WTC11 (cell line): ENCODE data around the gene GPX2. TPM values are rescaled to one million over a fixed set of nuclear protein-coding genes. Genes with fewer than 3 reads are reported as not detected.

Experiments used
- ATAC-seq: fragments of 200-7000 bp; cut with Tn5 transposase; 2 replicates; pipeline ENCODE4 v1.10.0; 2021; ENCODE audit warnings: mild to moderate bottlenecking, moderate library complexity
- CTCF ChIA-PET: fragments of 300-600 bp; sonication (Branson Sonifier 250); formaldehyde crosslinking; loops from one replicate; lab custom pipeline; 2021; ENCODE audit warnings: antibody characterized with exemption; lab: Charles Lee
- POLR2A ChIA-PET: fragments of 350-600 bp; sonication (Branson Sonifier 250); formaldehyde crosslinking; loops from one replicate; lab custom pipeline; 2021; ENCODE audit warnings: antibody characterized with exemption; lab: Charles Lee
- DNase-seq: peaks from one replicate; pipeline ENCODE4 v3.0.0; 2021; ENCODE audit warnings: low spot score
- H3K27ac Mint-ChIP-seq: 2 replicates; pipeline ENCODE4 v1.8.0; 2021; ENCODE audit warnings: mixed read lengths
- H3K27me3 Mint-ChIP-seq: 2 replicates; pipeline ENCODE4 v1.8.0; 2021; ENCODE audit warnings: low read depth, mild to moderate bottlenecking, moderate library complexity, mixed read lengths
- H3K36me3 Mint-ChIP-seq: 2 replicates; pipeline ENCODE4 v1.8.0; 2021; ENCODE audit warnings: mixed read lengths
- H3K4me1 Mint-ChIP-seq: 2 replicates; pipeline ENCODE4 v1.8.0; 2022; ENCODE audit warnings: mixed read lengths
- H3K4me3 Mint-ChIP-seq: 2 replicates; pipeline ENCODE4 v1.8.0; 2021; ENCODE audit warnings: mild to moderate bottlenecking, moderate library complexity, mixed read lengths
- H3K9me3 Mint-ChIP-seq: 2 replicates; pipeline ENCODE4 v1.8.0; 2021; ENCODE audit warnings: mixed read lengths
- ETV6 ChIP-seq: sonication (generic); formaldehyde crosslinking; IDR thresholded peaks from 2 replicates; pipeline ENCODE4 v1.8.1; 2022; ENCODE audit warnings: mild to moderate bottlenecking, missing genetic modification reagents
- FOXK1 ChIP-seq: sonication (generic); formaldehyde crosslinking; IDR thresholded peaks from 2 replicates; pipeline ENCODE4 v1.8.0; 2022; ENCODE audit warnings: mild to moderate bottlenecking, moderate library complexity, missing genetic modification reagents
- FOXP1 ChIP-seq: sonication (generic); formaldehyde crosslinking; IDR thresholded peaks from 2 replicates; pipeline ENCODE4 v1.8.0; 2022; ENCODE audit warnings: missing genetic modification reagents, mild to moderate bottlenecking, moderate library complexity, borderline replicate concordance
- JAZF1 ChIP-seq: fragments of 250-450 bp; sonication (Bioruptor Pico); IDR thresholded peaks from 2 replicates; pipeline ENCODE4 v1.9.0; 2021; ENCODE audit warnings: moderate library complexity, mild to moderate bottlenecking, inconsistent platforms
- MYBL2 ChIP-seq: sonication (generic); formaldehyde crosslinking; IDR thresholded peaks from 2 replicates; pipeline ENCODE4 v1.8.1; 2023; ENCODE audit warnings: mild to moderate bottlenecking, moderate library complexity, missing genetic modification reagents
- NR3C1 ChIP-seq: sonication (generic); formaldehyde crosslinking; conservative IDR thresholded peaks from 2 replicates; pipeline ENCODE4 v1.8.1; 2023; ENCODE audit warnings: low read depth, mild to moderate bottlenecking, missing genetic modification reagents
- RELA ChIP-seq: sonication (generic); formaldehyde crosslinking; IDR thresholded peaks from 2 replicates; pipeline ENCODE4 v1.8.1; 2022; ENCODE audit warnings: missing genetic modification reagents, mild to moderate bottlenecking, borderline replicate concordance
- SOX15 ChIP-seq: fragments of 250-450 bp; sonication (Bioruptor Pico); IDR thresholded peaks from 2 replicates; pipeline ENCODE4 v1.9.0; 2021; ENCODE audit warnings: mild to moderate bottlenecking
- TCF7 ChIP-seq: sonication (generic); formaldehyde crosslinking; IDR thresholded peaks from 2 replicates; pipeline ENCODE4 v1.8.0; 2022; ENCODE audit warnings: mild to moderate bottlenecking, low read depth, missing genetic modification reagents, moderate library complexity
- TEAD1 ChIP-seq: sonication (generic); formaldehyde crosslinking; IDR thresholded peaks from 2 replicates; pipeline ENCODE4 v1.8.0; 2022; ENCODE audit warnings: mild to moderate bottlenecking, missing genetic modification reagents
- ZNF263 ChIP-seq: sonication (generic); formaldehyde crosslinking; IDR thresholded peaks from 2 replicates; pipeline ENCODE4 v1.8.1; 2022; ENCODE audit warnings: low read depth, mild to moderate bottlenecking, moderate library complexity, missing genetic modification reagents
- ZNF396 ChIP-seq: fragments of 250-450 bp; sonication (Bioruptor Pico); IDR thresholded peaks from 2 replicates; pipeline ENCODE4 v1.8.0; 2021; ENCODE audit warnings: mild to moderate bottlenecking, moderate library complexity, borderline replicate concordance
- total RNA-seq: library from RNA; stranded (reverse); gene quantifications from 3 replicates; pipeline ENCODE4 v1.2.3, GENCODE V29; 2021
- TF ChIP-seq, protein P1 (sequence below): sonication (generic); formaldehyde crosslinking; IDR thresholded peaks from 2 replicates; pipeline ENCODE4 v1.8.1; 2023; ENCODE audit warnings: mild to moderate bottlenecking, missing genetic modification reagents
- TF ChIP-seq, protein P2 (sequence below): sonication (generic); formaldehyde crosslinking; IDR thresholded peaks from 2 replicates; pipeline ENCODE4 v1.8.0; 2023; ENCODE audit warnings: missing genetic modification reagents, mild to moderate bottlenecking, borderline replicate concordance
- TF ChIP-seq, protein P3 (sequence below): fragments of 250-450 bp; sonication (Bioruptor Pico); IDR thresholded peaks from 2 replicates; pipeline ENCODE4 v2.1.2; 2022; ENCODE audit warnings: mild to moderate bottlenecking, moderate library complexity
- TF ChIP-seq, protein P4 (sequence below): sonication (generic); formaldehyde crosslinking; IDR thresholded peaks from 2 replicates; pipeline ENCODE4 v1.8.1; 2022; ENCODE audit warnings: missing genetic modification reagents, borderline replicate concordance
- TF ChIP-seq, protein P5 (sequence below): sonication (generic); formaldehyde crosslinking; IDR thresholded peaks from 2 replicates; pipeline ENCODE4 v1.8.1; 2023; ENCODE audit warnings: mild to moderate bottlenecking, missing genetic modification reagents, moderate library complexity

Gene GPX2
- total RNA-seq, 1 experiment from 2014 or later = 1.5 TPM

DNA sequence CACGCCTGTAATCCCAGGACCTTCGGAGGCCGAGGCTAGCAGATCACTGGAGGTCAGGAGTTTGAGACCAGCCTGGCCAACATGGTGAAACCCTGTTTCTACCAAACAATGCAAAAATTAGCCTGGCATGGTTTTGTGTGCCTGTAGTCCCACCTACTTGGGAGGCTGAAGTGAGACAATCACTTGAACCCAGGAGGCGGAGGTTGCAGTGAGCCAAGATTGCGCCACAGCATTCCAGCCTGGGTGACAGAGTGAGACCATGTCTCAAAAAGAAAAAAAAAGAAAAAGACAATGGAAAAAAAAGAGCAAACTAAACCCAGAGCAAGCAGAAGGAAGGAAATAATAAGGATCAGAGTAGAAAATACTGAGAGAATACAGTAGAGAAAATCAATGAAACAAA is 22.9 kb downstream of the GPX2 start (continued):
- TF ChIP-seq, protein P1, sequence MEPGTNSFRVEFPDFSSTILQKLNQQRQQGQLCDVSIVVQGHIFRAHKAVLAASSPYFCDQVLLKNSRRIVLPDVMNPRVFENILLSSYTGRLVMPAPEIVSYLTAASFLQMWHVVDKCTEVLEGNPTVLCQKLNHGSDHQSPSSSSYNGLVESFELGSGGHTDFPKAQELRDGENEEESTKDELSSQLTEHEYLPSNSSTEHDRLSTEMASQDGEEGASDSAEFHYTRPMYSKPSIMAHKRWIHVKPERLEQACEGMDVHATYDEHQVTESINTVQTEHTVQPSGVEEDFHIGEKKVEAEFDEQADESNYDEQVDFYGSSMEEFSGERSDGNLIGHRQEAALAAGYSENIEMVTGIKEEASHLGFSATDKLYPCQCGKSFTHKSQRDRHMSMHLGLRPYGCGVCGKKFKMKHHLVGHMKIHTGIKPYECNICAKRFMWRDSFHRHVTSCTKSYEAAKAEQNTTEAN (CRISPR knock-in tag) = no peak
- no peak for TF ChIP-seq ZNF396 (CRISPR knock-in tag)
- TF ChIP-seq RELA = no peak
- TF ChIP-seq, protein P2, sequence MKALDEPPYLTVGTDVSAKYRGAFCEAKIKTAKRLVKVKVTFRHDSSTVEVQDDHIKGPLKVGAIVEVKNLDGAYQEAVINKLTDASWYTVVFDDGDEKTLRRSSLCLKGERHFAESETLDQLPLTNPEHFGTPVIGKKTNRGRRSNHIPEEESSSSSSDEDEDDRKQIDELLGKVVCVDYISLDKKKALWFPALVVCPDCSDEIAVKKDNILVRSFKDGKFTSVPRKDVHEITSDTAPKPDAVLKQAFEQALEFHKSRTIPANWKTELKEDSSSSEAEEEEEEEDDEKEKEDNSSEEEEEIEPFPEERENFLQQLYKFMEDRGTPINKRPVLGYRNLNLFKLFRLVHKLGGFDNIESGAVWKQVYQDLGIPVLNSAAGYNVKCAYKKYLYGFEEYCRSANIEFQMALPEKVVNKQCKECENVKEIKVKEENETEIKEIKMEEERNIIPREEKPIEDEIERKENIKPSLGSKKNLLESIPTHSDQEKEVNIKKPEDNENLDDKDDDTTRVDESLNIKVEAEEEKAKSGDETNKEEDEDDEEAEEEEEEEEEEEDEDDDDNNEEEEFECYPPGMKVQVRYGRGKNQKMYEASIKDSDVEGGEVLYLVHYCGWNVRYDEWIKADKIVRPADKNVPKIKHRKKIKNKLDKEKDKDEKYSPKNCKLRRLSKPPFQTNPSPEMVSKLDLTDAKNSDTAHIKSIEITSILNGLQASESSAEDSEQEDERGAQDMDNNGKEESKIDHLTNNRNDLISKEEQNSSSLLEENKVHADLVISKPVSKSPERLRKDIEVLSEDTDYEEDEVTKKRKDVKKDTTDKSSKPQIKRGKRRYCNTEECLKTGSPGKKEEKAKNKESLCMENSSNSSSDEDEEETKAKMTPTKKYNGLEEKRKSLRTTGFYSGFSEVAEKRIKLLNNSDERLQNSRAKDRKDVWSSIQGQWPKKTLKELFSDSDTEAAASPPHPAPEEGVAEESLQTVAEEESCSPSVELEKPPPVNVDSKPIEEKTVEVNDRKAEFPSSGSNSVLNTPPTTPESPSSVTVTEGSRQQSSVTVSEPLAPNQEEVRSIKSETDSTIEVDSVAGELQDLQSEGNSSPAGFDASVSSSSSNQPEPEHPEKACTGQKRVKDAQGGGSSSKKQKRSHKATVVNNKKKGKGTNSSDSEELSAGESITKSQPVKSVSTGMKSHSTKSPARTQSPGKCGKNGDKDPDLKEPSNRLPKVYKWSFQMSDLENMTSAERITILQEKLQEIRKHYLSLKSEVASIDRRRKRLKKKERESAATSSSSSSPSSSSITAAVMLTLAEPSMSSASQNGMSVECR = no peak
- TF ChIP-seq, protein P3, sequence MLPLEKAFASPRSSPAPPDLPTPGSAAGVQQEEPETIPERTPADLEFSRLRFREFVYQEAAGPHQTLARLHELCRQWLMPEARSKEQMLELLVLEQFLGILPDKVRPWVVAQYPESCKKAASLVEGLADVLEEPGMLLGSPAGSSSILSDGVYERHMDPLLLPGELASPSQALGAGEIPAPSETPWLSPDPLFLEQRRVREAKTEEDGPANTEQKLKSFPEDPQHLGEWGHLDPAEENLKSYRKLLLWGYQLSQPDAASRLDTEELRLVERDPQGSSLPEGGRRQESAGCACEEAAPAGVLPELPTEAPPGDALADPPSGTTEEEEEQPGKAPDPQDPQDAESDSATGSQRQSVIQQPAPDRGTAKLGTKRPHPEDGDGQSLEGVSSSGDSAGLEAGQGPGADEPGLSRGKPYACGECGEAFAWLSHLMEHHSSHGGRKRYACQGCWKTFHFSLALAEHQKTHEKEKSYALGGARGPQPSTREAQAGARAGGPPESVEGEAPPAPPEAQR (CRISPR knock-in tag) = no peak
- no peak for TF ChIP-seq TEAD1
- no peak for TF ChIP-seq ZNF263
- TF ChIP-seq FOXP1 (CRISPR knock-in tag) = no peak
- TF ChIP-seq TCF7 = no peak
- no peak for TF ChIP-seq FOXK1 (CRISPR knock-in tag)
- TF ChIP-seq, all 79 proteins: peak for 0

DNA sequence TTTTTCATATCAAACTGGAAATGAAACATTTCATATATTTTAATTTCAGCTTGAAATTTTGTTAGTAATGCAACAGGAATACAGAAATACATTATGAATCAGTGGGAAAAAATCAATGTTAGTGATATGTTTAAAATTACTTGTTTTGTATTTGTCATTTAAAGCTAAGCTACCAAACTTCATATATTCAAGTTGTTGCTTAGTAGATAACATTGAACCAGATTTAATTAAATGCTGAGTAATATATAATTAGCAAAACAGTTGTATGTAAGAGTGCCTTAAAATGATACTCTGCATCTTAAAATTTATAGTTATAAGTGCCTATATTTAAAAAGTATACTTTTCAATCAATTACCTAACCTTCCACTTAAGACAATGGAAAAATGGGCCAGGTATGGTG is 23.3 kb downstream of the GPX2 start:
- Mint-ChIP-seq H3K4me3 (no peak overlapping the region), H3K9me3 (peaks cover 7% of the 10 kb centered on the region; the same call in 1 of the 2 replicates), H3K27ac (no peak overlapping the region), H3K36me3 (peaks cover 17% of the 10 kb centered on the region), H3K27me3 (no peaks in the 10 kb centered on the region), H3K4me1 (peaks cover 14% of the 10 kb centered on the region)
- TF ChIP-seq NR3C1 (CRISPR knock-in tag) (no peak), ETV6 (CRISPR knock-in tag) (no peak), JAZF1 (CRISPR knock-in tag) (no peak), ZNF396 (CRISPR knock-in tag) (no peak), SOX15 (CRISPR knock-in tag) (no peak), MYBL2 (CRISPR knock-in tag) (no peak)
- TF ChIP-seq, protein P4, sequence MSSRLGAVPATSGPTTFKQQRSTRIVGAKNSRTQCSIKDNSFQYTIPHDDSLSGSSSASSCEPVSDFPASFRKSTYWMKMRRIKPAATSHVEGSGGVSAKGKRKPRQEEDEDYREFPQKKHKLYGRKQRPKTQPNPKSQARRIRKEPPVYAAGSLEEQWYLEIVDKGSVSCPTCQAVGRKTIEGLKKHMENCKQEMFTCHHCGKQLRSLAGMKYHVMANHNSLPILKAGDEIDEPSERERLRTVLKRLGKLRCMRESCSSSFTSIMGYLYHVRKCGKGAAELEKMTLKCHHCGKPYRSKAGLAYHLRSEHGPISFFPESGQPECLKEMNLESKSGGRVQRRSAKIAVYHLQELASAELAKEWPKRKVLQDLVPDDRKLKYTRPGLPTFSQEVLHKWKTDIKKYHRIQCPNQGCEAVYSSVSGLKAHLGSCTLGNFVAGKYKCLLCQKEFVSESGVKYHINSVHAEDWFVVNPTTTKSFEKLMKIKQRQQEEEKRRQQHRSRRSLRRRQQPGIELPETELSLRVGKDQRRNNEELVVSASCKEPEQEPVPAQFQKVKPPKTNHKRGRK = no peak
- ATAC-seq = no peak
- CTCF ChIA-PET = interaction anchor here (0.8 kb wide), 1 partner anchor 8 kb away, joined by 3 read pairs; no protein-coding TSS in a partner anchor
- no peak for DNase-seq
- POLR2A ChIA-PET = no interaction called here

DNA sequence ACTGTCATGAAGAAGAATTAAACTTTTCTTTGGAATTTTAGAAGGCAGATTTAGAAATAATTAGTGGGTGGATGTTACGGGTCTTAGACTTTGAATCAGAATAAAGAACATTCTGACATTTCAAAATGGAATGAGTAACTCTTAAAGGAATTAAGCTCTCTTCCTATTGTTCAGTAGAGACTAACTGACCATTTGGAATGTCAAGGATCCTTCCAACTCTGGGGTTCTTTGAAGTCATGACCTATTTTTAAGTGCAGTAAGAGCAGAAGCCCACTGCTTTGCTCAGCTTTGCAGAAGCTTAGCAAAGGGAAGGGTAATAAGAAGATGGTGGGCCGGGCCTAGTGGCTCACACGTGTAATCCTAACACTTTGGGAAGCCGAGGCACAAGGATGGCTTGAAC is 24.3 kb downstream of the GPX2 start:
- DNase-seq (no peak), ATAC-seq (no peak)
- CTCF ChIA-PET = interaction anchor here (0.9 kb wide), 1 partner anchor 26 kb away, joined by 3 read pairs; no protein-coding TSS in a partner anchor
- TF ChIP-seq, protein P5, sequence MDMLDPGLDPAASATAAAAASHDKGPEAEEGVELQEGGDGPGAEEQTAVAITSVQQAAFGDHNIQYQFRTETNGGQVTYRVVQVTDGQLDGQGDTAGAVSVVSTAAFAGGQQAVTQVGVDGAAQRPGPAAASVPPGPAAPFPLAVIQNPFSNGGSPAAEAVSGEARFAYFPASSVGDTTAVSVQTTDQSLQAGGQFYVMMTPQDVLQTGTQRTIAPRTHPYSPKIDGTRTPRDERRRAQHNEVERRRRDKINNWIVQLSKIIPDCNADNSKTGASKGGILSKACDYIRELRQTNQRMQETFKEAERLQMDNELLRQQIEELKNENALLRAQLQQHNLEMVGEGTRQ = no peak
- Mint-ChIP-seq H3K9me3 (peaks cover 7% of the 10 kb centered on the region; the same call in 1 of the 2 replicates), H3K27me3 (no peaks in the 10 kb centered on the region), H3K4me1 (peaks cover 14% of the 10 kb centered on the region), H3K36me3 (peaks cover 11% of the 10 kb centered on the region; the same call in 1 of the 2 replicates), H3K4me3 (no peak overlapping the region), H3K27ac (no peak overlapping the region)
- POLR2A ChIA-PET = no interaction called here
